HepG2 (cell line): ENCODE data around the gene ZNRD2. TPM values are rescaled to one million over a fixed set of nuclear protein-coding genes. Genes with fewer than 3 reads are reported as not detected.

Experiments
- AGO2 ChIP-seq: fragments of 200-400 bp; formaldehyde crosslinking; optimal IDR thresholded peaks from 2 replicates; pipeline ENCODE3; 2017; ENCODE audit warnings: mild to moderate bottlenecking, low read depth, low read length, moderate library complexity
- HMG20B ChIP-seq: conservative IDR thresholded peaks from 2 replicates; pipeline ENCODE4 v1.6.1; 2016; ENCODE audit warnings: missing genetic modification reagents, missing compliant biosample characterization
- JUNB ChIP-seq: sonication (generic); formaldehyde crosslinking; IDR thresholded peaks from 2 replicates; pipeline ENCODE4 v1.8.0; 2022; ENCODE audit warnings: missing genetic modification reagents, mild to moderate bottlenecking, borderline replicate concordance
- KDM5B ChIP-seq: sonication (generic); formaldehyde crosslinking; IDR thresholded peaks from 2 replicates; pipeline ENCODE4 v1.4.0; 2020; ENCODE audit warnings: missing genetic modification reagents, mild to moderate bottlenecking, borderline replicate concordance
- MAF1 ChIP-seq: sonication (generic); formaldehyde crosslinking; IDR thresholded peaks from 2 replicates; pipeline ENCODE4 v1.5.0; 2020; ENCODE audit warnings: missing genetic modification reagents, borderline replicate concordance
- NFATC3 ChIP-seq: sonication (generic); formaldehyde crosslinking; IDR thresholded peaks from 2 replicates; pipeline ENCODE4 v1.5.1; 2020; ENCODE audit warnings: mild to moderate bottlenecking, missing genetic modification reagents
- ONECUT2 ChIP-seq: sonication (generic); formaldehyde crosslinking; IDR thresholded peaks from 2 replicates; pipeline ENCODE4 v1.4.0; 2020; ENCODE audit warnings: missing genetic modification reagents
- RAD51 ChIP-seq: fragments of 450-650 bp; IDR thresholded peaks from 2 replicates; pipeline ENCODE4 v1.6.1; 2016; ENCODE audit warnings: borderline replicate concordance
- RFX5 ChIP-seq: IDR thresholded peaks from 2 replicates; pipeline ENCODE4 v1.6.1; 2011; ENCODE audit warnings: low read depth, low read length, improper control_type of control experiment
- SP140L ChIP-seq: sonication (generic); formaldehyde crosslinking; IDR thresholded peaks from 2 replicates; pipeline ENCODE4 v1.4.0; 2020; ENCODE audit warnings: missing genetic modification reagents, borderline replicate concordance
- TGIF2 ChIP-seq: IDR thresholded peaks from 2 replicates; pipeline ENCODE4 v1.6.1; 2016; ENCODE audit warnings: control low read depth, missing compliant biosample characterization
- TOE1 ChIP-seq: sonication (generic); formaldehyde crosslinking; IDR thresholded peaks from 2 replicates; pipeline ENCODE4 v1.4.0; 2020; ENCODE audit warnings: mild to moderate bottlenecking, missing genetic modification reagents
- ZNF251 ChIP-seq: sonication (generic); formaldehyde crosslinking; IDR thresholded peaks from 2 replicates; pipeline ENCODE4 v1.9.0; 2021; ENCODE audit warnings: mild to moderate bottlenecking, missing genetic modification reagents
- ZNF446 ChIP-seq: sonication (generic); formaldehyde crosslinking; IDR thresholded peaks from 2 replicates; pipeline ENCODE4 v1.5.0; 2020; ENCODE audit warnings: mild to moderate bottlenecking, missing genetic modification reagents
- ZNF563 ChIP-seq: sonication (generic); formaldehyde crosslinking; IDR thresholded peaks from 2 replicates; pipeline ENCODE4 v1.8.0; 2022; ENCODE audit warnings: mild to moderate bottlenecking, moderate library complexity, missing genetic modification reagents
- ZNF883 ChIP-seq: sonication (generic); formaldehyde crosslinking; IDR thresholded peaks from 2 replicates; pipeline ENCODE4 v1.5.1; 2020; ENCODE audit warnings: mild to moderate bottlenecking, missing genetic modification reagents; ENCODE audit errors: not compliant biosample characterization
- ZSCAN9 ChIP-seq: IDR thresholded peaks from 2 replicates; pipeline ENCODE4 v1.6.1; 2016; ENCODE audit warnings: borderline replicate concordance
- polyA plus RNA-seq, 8 experiments: library from polyadenylated mRNA; depleted of rRNA in 3 of 8; stranded (reverse) in 7 of 8; unstranded in 1 of 8; fragments of >200 nt; fragmentation: Illumina TruSeq in 4 of 8; extraction: Trizol in 4 of 8; gene quantifications; 2 replicates each; pipeline versions ENCODE4 v1.2.1 to v1.2.3, GENCODE V29; 2011 to 2016; ENCODE audit warnings: low read depth in 4 of 8, missing spikeins in 1 of 8, mixed read lengths in 1 of 8; ENCODE audit not compliant: insufficient read depth in 1 of 8
- total RNA-seq, 5 experiments: library from RNA; depleted of rRNA; stranded (reverse); fragments of >200 nt; fragmentation: Illumina TruSeq; extraction: Trizol; gene quantifications; 2 replicates each; pipeline ENCODE4 v1.2.3, GENCODE V29; 2016; ENCODE audit warnings: low read depth in 1 of 5
- TF ChIP-seq, protein P1 (sequence below): sonication (generic); formaldehyde crosslinking; IDR thresholded peaks from 2 replicates; pipeline ENCODE4 v1.4.0; 2020; ENCODE audit warnings: missing genetic modification reagents
- TF ChIP-seq, protein P2 (sequence below): sonication (generic); formaldehyde crosslinking; IDR thresholded peaks from 2 replicates; pipeline ENCODE4 v1.4.0; 2020; ENCODE audit warnings: missing genetic modification reagents, low read depth, mild to moderate bottlenecking, borderline replicate concordance
- TF ChIP-seq, protein P3 (sequence below): sonication (generic); formaldehyde crosslinking; IDR thresholded peaks from 2 replicates; pipeline ENCODE4 v1.4.0; 2020; ENCODE audit warnings: mild to moderate bottlenecking, missing genetic modification reagents
- TF ChIP-seq, protein P4 (sequence below): sonication (generic); formaldehyde crosslinking; IDR thresholded peaks from 2 replicates; pipeline ENCODE4 v1.4.0; 2020; ENCODE audit warnings: mild to moderate bottlenecking, missing genetic modification reagents
- TF ChIP-seq, protein P5 (sequence below): sonication (generic); formaldehyde crosslinking; IDR thresholded peaks from 2 replicates; pipeline ENCODE4 v1.8.1; 2022; ENCODE audit warnings: mild to moderate bottlenecking, missing genetic modification reagents
- TF ChIP-seq, protein P6 (sequence below): sonication (generic); formaldehyde crosslinking; IDR thresholded peaks from 2 replicates; pipeline ENCODE4 v1.8.1; 2023; ENCODE audit warnings: mild to moderate bottlenecking, moderate library complexity, missing genetic modification reagents

The ZNRD2 gene
- total and polyA plus RNA-seq, 2 of the 13 experiments (the other 11 are each of a cell fraction or from before 2014, with no cell fraction given), result 29.2 to 34.0 TPM

DNA sequence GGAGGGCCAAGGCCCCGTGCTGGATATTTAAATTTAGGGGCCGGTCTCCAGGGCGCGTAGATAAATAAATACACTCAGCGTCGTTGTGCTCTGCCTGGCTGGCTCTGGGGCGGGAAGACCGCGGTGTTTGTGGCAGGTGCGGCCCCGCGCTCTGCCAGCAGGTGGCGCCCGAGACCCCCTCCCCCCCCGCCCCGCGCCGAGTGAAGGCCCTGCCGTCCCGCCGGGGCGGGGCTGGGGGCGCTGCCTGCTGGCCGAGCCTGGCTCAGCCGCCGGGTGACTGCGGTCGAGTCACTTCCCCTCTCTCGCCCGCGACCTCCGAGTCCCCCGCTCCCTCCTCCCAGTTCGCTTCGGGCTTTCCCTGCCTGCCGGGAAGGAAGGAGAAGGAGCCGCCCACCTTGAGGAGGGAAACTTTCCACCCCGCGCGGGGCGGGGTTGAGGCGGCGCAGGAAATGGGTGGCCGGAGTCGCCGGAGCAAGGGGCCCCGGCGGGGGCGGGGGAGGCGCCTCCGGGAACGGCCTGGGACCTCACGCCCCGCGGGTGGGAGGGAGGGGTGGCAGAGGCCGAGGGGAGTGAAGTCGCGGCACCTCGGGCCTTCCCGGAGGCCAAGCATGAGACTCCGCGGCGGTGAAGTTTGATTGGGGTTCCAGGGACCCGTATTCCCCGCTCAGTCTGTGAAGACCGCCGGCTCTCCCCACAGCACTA is 4.0 kb downstream of the ZNRD2 start (continued):
- peak; percentile 62; the same call in 1 of the 2 replicates for TF ChIP-seq KDM5B (CRISPR knock-in tag)
- TF ChIP-seq ZNF446 (CRISPR knock-in tag), result no peak
- no peak for TF ChIP-seq HMG20B (CRISPR knock-in tag)
- no peak for TF ChIP-seq ZNF563
- TF ChIP-seq ZNF251 (CRISPR knock-in tag), result no peak
- peak; percentile 69 for TF ChIP-seq ZNF883 (CRISPR knock-in tag)
- TF ChIP-seq JUNB, result no peak
- TF ChIP-seq MAF1 (CRISPR knock-in tag), result no peak
- TF ChIP-seq, protein P1, sequence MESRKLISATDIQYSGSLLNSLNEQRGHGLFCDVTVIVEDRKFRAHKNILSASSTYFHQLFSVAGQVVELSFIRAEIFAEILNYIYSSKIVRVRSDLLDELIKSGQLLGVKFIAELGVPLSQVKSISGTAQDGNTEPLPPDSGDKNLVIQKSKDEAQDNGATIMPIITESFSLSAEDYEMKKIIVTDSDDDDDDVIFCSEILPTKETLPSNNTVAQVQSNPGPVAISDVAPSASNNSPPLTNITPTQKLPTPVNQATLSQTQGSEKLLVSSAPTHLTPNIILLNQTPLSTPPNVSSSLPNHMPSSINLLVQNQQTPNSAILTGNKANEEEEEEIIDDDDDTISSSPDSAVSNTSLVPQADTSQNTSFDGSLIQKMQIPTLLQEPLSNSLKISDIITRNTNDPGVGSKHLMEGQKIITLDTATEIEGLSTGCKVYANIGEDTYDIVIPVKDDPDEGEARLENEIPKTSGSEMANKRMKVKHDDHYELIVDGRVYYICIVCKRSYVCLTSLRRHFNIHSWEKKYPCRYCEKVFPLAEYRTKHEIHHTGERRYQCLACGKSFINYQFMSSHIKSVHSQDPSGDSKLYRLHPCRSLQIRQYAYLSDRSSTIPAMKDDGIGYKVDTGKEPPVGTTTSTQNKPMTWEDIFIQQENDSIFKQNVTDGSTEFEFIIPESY, result no peak
- 0 out of 2 replicates have a peak, but pooled peaks have one; percentile 9 for TF ChIP-seq ONECUT2 (CRISPR knock-in tag)
- TF ChIP-seq ZSCAN9 (CRISPR knock-in tag), result no peak
- TF ChIP-seq, protein P2, sequence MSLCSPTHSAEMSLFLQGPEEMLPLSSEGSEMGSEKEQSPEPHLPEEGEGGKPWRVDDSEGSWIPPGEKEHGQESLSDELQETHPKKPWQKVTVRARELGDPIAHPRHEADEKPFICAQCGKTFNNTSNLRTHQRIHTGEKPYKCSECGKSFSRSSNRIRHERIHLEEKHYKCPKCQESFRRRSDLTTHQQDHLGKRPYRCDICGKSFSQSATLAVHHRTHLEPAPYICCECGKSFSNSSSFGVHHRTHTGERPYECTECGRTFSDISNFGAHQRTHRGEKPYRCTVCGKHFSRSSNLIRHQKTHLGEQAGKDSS (CRISPR knock-in tag), result peak; percentile 57; the same call in 1 of the 2 replicates
- TF ChIP-seq TGIF2, result no peak
- TF ChIP-seq RAD51, result no peak
- TF ChIP-seq, protein P3, sequence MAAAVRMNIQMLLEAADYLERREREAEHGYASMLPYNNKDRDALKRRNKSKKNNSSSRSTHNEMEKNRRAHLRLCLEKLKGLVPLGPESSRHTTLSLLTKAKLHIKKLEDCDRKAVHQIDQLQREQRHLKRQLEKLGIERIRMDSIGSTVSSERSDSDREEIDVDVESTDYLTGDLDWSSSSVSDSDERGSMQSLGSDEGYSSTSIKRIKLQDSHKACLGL (CRISPR knock-in tag), result peak; percentile 42; the same call in 1 of the 2 replicates
- TF ChIP-seq AGO2, result peak; percentile 69
- TF ChIP-seq RFX5, result no peak
- TF ChIP-seq TOE1 (CRISPR knock-in tag), result no peak
- TF ChIP-seq, protein P4, sequence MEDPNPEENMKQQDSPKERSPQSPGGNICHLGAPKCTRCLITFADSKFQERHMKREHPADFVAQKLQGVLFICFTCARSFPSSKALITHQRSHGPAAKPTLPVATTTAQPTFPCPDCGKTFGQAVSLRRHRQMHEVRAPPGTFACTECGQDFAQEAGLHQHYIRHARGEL (CRISPR knock-in tag), result 0 out of 2 replicates have a peak, but pooled peaks have one; percentile 69
- TF ChIP-seq, protein P5, sequence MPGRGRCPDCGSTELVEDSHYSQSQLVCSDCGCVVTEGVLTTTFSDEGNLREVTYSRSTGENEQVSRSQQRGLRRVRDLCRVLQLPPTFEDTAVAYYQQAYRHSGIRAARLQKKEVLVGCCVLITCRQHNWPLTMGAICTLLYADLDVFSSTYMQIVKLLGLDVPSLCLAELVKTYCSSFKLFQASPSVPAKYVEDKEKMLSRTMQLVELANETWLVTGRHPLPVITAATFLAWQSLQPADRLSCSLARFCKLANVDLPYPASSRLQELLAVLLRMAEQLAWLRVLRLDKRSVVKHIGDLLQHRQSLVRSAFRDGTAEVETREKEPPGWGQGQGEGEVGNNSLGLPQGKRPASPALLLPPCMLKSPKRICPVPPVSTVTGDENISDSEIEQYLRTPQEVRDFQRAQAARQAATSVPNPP (CRISPR knock-in tag), result no peak
- TF ChIP-seq NFATC3 (CRISPR knock-in tag), result no peak
- no peak for TF ChIP-seq SP140L (CRISPR knock-in tag)
- TF ChIP-seq, protein P6, sequence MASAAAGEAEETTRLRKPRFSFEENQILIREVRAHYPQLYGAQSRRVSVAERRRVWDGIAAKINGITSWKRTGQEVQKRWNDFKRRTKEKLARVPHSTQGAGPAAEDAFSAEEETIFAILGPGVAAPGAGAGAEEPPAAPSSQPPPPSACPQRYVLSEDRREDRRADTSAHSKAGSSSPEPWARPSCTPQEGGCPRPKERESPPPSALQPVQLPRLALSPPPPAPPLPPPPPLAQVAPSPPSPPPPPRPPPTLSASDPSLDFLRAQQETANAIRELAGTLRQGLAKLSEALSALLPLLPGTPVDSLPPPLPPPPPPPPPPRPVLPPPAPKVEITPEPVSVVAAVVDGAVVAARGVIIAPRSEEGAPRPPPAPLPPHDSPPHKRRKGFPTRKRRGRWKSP (CRISPR knock-in tag), result no peak
